Breast epithelium (tissue), 3 donors: ENCODE results near the gene ARMC8.

Source experiments
- CTCF ChIP-seq, 3 donors: fragments of 450-650 bp; IDR thresholded peaks; one replicate each; pipeline ENCODE4 v1.5.1; 2016 to 2017; ENCODE audit warnings: antibody characterized with exemption in 3 of 3, mild to moderate bottlenecking in 3 of 3, moderate library complexity in 3 of 3
- POLR2A ChIP-seq: fragments of 450-650 bp; IDR thresholded peaks from one replicate; pipeline ENCODE4 v1.6.1; 2016; ENCODE audit warnings: antibody characterized with exemption, mild to moderate bottlenecking, moderate library complexity
- POLR2AphosphoS5 ChIP-seq, 3 donors: sonication (generic); formaldehyde crosslinking; IDR thresholded peaks; one replicate each; pipeline ENCODE4 v1.6.1; 2017; ENCODE audit warnings: antibody characterized with exemption in 3 of 3

DNA sequence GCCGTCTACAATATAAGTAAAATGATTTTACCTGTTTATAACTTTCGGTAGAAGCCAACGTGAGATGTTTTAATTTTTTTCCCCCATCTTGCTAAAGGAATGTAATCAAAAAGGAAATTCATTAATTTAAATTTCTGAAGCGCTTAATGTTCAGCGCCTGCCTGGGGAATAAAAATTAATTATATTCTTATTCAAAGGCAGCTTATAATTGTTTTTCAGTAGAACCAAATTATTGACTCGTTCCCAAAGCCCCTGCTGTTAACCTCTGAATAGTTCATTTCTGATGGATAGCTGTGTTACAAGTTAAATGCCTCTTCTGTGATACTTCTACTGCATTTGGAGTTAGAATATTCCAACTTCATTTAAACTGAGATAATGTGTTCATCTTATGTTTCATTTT, 51.6 kb downstream of the ARMC8 start:
- TF ChIP-seq POLR2A (no peak), CTCF (IDR thresholded peaks at IDR 0.05) (no peak), POLR2AphosphoS5 (IDR thresholded peaks at IDR 0.05) (no peak)
